ENCODE measurements around the gene SLC43A2. TPM values are rescaled to one million over a fixed set of nuclear protein-coding genes. Genes with fewer than 3 reads are reported as not detected.

SLC43A2 gene
- total and polyA plus RNA-seq, 5 donors from 2014 or later: 3.5 to 6.9 (median 5.9) TPM

GRCh38 chr17:1647802-1648171 lies 19.2 kb upstream of the SLC43A2 start:
- H3K36me3 Mint-ChIP-seq: peaks cover 4% of the 10 kb centered on the region
- peak overlapping the region in 3 of 4 donors; percentile 64 to 77 (median 66) for H3K4me3 Mint-ChIP-seq
- Histone ChIP-seq H3K4me3 (ENCODE audit: low read depth, low read length) (no peak overlapping the region), H3K9me3 (ENCODE audit: control insufficient read depth in 2 of 2, low read length in 2 of 2) (no peaks in the 10 kb centered on the region), H3K36me3 (ENCODE audit: control insufficient read depth, insufficient read depth, low read length) (peaks cover 24% of the 10 kb centered on the region), H3K27ac (ENCODE audit: insufficient read depth, low read length, poor library complexity, severe bottlenecking) (no peak overlapping the region), H3K4me1 (ENCODE audit: control insufficient read depth, insufficient read depth, low read length, poor library complexity, severe bottlenecking) (peaks cover 35% of the 10 kb centered on the region), H3K27me3 (ENCODE audit: control insufficient read depth, insufficient read depth, low read length) (no peaks in the 10 kb centered on the region)
- H3K27me3 Mint-ChIP-seq: no peaks in the 10 kb centered on the region
- H3K4me1 Mint-ChIP-seq: peaks cover 0 to 15% (median 7%) of the 10 kb centered on the region in 4 donors
- H3K27ac Mint-ChIP-seq: no peak overlapping the region
- H3K9me3 Mint-ChIP-seq: peaks cover 0 to 1% (median 0%) of the 10 kb centered on the region in 7 donors
- ATAC-seq (ENCODE audit: low read depth in 2 of 2): no peak
- DNase-seq: no peak

GRCh38 chr17:1646199-1646875 lies 17.7 kb upstream of the SLC43A2 start:
- Mint-ChIP-seq H3K4me1 (peaks cover 0 to 15% (median 4%) of the 10 kb centered on the region in 4 donors), H3K27ac (no peak overlapping the region)

GRCh38 chr17:1645207-1646171 lies 16.9 kb upstream of the SLC43A2 start, which contains the start of gene SCARF1:
Gene SCARF1 (minus strand): TSS chr17:1645732. CDS start chr17:1645697, 35 bp downstream.
- no peak within 1 kb of the TSS for H3K27ac ChIP-seq (ENCODE audit: insufficient read depth, low read length, poor library complexity, severe bottlenecking)
- H3K9me3 ChIP-seq (ENCODE audit: control insufficient read depth in 2 of 2, low read length in 2 of 2): no peaks in the 10 kb centered on the region
- H3K4me3 ChIP-seq (ENCODE audit: low read depth, low read length): no peak within 1 kb of the TSS
- H3K36me3 Mint-ChIP-seq: no peaks in the 10 kb centered on the region
- no peak for DNase-seq
- H3K4me3 Mint-ChIP-seq: peak within 1 kb of the TSS; percentile 56 to 90 (median 86)
- ATAC-seq (ENCODE audit: low read depth in 2 of 2): no peak
- H3K27me3 ChIP-seq (ENCODE audit: control insufficient read depth, insufficient read depth, low read length): no peaks in the 10 kb centered on the region
- peaks cover under 1% of the 10 kb centered on the region for H3K36me3 ChIP-seq (ENCODE audit: control insufficient read depth, insufficient read depth, low read length)
- no peak within 1 kb of the TSS for H3K27ac Mint-ChIP-seq
- peaks cover 35% of the 10 kb centered on the region for H3K4me1 ChIP-seq (ENCODE audit: control insufficient read depth, insufficient read depth, low read length, poor library complexity, severe bottlenecking)
- H3K27me3 Mint-ChIP-seq: no peaks in the 10 kb centered on the region
- peaks cover 0 to 15% (median 4%) of the 10 kb centered on the region in 4 donors for H3K4me1 Mint-ChIP-seq
- peaks cover 0 to 3% (median 0%) of the 10 kb centered on the region in 7 donors for H3K9me3 Mint-ChIP-seq

More at GRCh38 chr17:1646199-1646875, 17.7 kb upstream of the SLC43A2 start:
- Mint-ChIP-seq H3K27me3 (no peaks in the 10 kb centered on the region), H3K36me3 (no peaks in the 10 kb centered on the region), H3K4me3 (peak overlapping the region in 3 of 4 donors; percentile 15 to 66 (median 56)), H3K9me3 (peaks cover 0 to 3% (median 0%) of the 10 kb centered on the region in 7 donors)
- H3K27ac ChIP-seq (ENCODE audit: insufficient read depth, low read length, poor library complexity, severe bottlenecking): no peak overlapping the region
- ATAC-seq (ENCODE audit: low read depth in 2 of 2) (no peak), DNase-seq (no peak)
- H3K9me3 ChIP-seq (ENCODE audit: control insufficient read depth in 2 of 2, low read length in 2 of 2): no peaks in the 10 kb centered on the region
- H3K4me1 ChIP-seq (ENCODE audit: control insufficient read depth, insufficient read depth, low read length, poor library complexity, severe bottlenecking): peaks cover 35% of the 10 kb centered on the region
- no peaks in the 10 kb centered on the region for H3K27me3 ChIP-seq (ENCODE audit: control insufficient read depth, insufficient read depth, low read length)
- no peak overlapping the region for H3K4me3 ChIP-seq (ENCODE audit: low read depth, low read length)
- H3K36me3 ChIP-seq (ENCODE audit: control insufficient read depth, insufficient read depth, low read length): peaks cover 9% of the 10 kb centered on the region

- Mint-ChIP-seq H3K9me3 (peaks cover 0 to 3% (median 0%) of the 10 kb centered on the region in 7 donors), H3K27me3 (no peaks in the 10 kb centered on the region), H3K4me3 (peak overlapping the region; percentile 85 to 90 (median 88)), H3K27ac (peak overlapping the region in 1 of 3 donors; percentile 69), H3K36me3 (no peaks in the 10 kb centered on the region), H3K4me1 (peaks cover 0 to 15% (median 4%) of the 10 kb centered on the region in 4 donors)
- Histone ChIP-seq H3K9me3 (ENCODE audit: control insufficient read depth in 2 of 2, low read length in 2 of 2) (no peaks in the 10 kb centered on the region), H3K27me3 (ENCODE audit: control insufficient read depth, insufficient read depth, low read length) (no peaks in the 10 kb centered on the region), H3K4me1 (ENCODE audit: control insufficient read depth, insufficient read depth, low read length, poor library complexity, severe bottlenecking) (peaks cover 30% of the 10 kb centered on the region), H3K4me3 (ENCODE audit: low read depth, low read length) (peak overlapping the region; percentile 51), H3K27ac (ENCODE audit: insufficient read depth, low read length, poor library complexity, severe bottlenecking) (no peak overlapping the region), H3K36me3 (ENCODE audit: control insufficient read depth, insufficient read depth, low read length) (no peaks in the 10 kb centered on the region)
- DNase-seq (peak in 1 of 3 donors; percentile 44), ATAC-seq (ENCODE audit: low read depth in 2 of 2) (no peak)
These were observed 16.0 kb upstream of the SLC43A2 start for GRCh38 chr17:1644493-1645206.

- Mint-ChIP-seq H3K27me3 (no peaks in the 10 kb centered on the region), H3K36me3 (no peaks in the 10 kb centered on the region), H3K4me1 (peaks cover 0 to 15% (median 4%) of the 10 kb centered on the region in 4 donors), H3K9me3 (peaks cover 0 to 3% (median 0%) of the 10 kb centered on the region in 7 donors), H3K27ac (peak overlapping the region in 1 of 3 donors; percentile 69), H3K4me3 (peak overlapping the region; percentile 85 to 90 (median 88))
- DNase-seq (no peak), ATAC-seq (ENCODE audit: low read depth in 2 of 2) (no peak)
- Histone ChIP-seq H3K27me3 (ENCODE audit: control insufficient read depth, insufficient read depth, low read length) (no peaks in the 10 kb centered on the region), H3K27ac (ENCODE audit: insufficient read depth, low read length, poor library complexity, severe bottlenecking) (no peak overlapping the region), H3K4me3 (ENCODE audit: low read depth, low read length) (peak overlapping the region; percentile 51), H3K4me1 (ENCODE audit: control insufficient read depth, insufficient read depth, low read length, poor library complexity, severe bottlenecking) (peaks cover 26% of the 10 kb centered on the region), H3K36me3 (ENCODE audit: control insufficient read depth, insufficient read depth, low read length) (no peaks in the 10 kb centered on the region), H3K9me3 (ENCODE audit: control insufficient read depth in 2 of 2, low read length in 2 of 2) (no peaks in the 10 kb centered on the region)
These were observed 15.4 kb upstream of the SLC43A2 start for GRCh38 chr17:1643999-1644492.

GRCh38 chr17:1643293-1643998 lies 14.8 kb upstream of the SLC43A2 start:
- peak overlapping the region in 2 of 4 donors; percentile 87 to 90 for H3K4me3 Mint-ChIP-seq
- no peaks in the 10 kb centered on the region for H3K36me3 Mint-ChIP-seq
- H3K27ac Mint-ChIP-seq: no peak overlapping the region

More at GRCh38 chr17:1643293-1643998, 14.8 kb upstream of the SLC43A2 start:
- H3K4me3 ChIP-seq (ENCODE audit: low read depth, low read length): no peak overlapping the region
- Mint-ChIP-seq H3K4me1 (peaks cover 0 to 15% (median 4%) of the 10 kb centered on the region in 4 donors), H3K9me3 (peaks cover 0 to 3% (median 0%) of the 10 kb centered on the region in 7 donors), H3K27me3 (no peaks in the 10 kb centered on the region)
- DNase-seq: peak; percentile 51 to 79 (median 72)
- ATAC-seq (ENCODE audit: low read depth in 2 of 2): peak; percentile 51 to 62
- H3K27ac ChIP-seq (ENCODE audit: insufficient read depth, low read length, poor library complexity, severe bottlenecking): no peak overlapping the region
- H3K9me3 ChIP-seq (ENCODE audit: control insufficient read depth in 2 of 2, low read length in 2 of 2): no peaks in the 10 kb centered on the region
- H3K27me3 ChIP-seq (ENCODE audit: control insufficient read depth, insufficient read depth, low read length): no peaks in the 10 kb centered on the region
- H3K4me1 ChIP-seq (ENCODE audit: control insufficient read depth, insufficient read depth, low read length, poor library complexity, severe bottlenecking): peaks cover 22% of the 10 kb centered on the region
- H3K36me3 ChIP-seq (ENCODE audit: control insufficient read depth, insufficient read depth, low read length): no peaks in the 10 kb centered on the region

All from CD4-positive, CD25-positive, alpha-beta regulatory T cell (primary cell).